ENCODE results near the gene MRPL44.

MRPL44 gene

GRCh38 chr2:223989206-223989855, 32.1 kb downstream of the MRPL44 start:
- Histone ChIP-seq H3K36me3 (ENCODE audit: control insufficient read depth in 1 of 2, insufficient read depth in 2 of 2, low read length in 2 of 2) (peaks cover 8 to 15% of the 10 kb centered on the region in 2 experiments), H2BK12ac (ENCODE audit: low read length) (no peak overlapping the region), H2AFZ (ENCODE audit: insufficient read depth, low read length, poor library complexity) (no peak overlapping the region), H3K14ac (ENCODE audit: low read length) (no peak overlapping the region), H3K79me2 (ENCODE audit: control insufficient read depth, insufficient read depth, low read length, poor library complexity) (no peaks in the 10 kb centered on the region), H2BK120ac (ENCODE audit: insufficient read depth, low read length, poor library complexity) (no peak overlapping the region), H3K18ac (ENCODE audit: low read length) (no peak overlapping the region), H2BK5ac (ENCODE audit: low read depth, low read length, poor library complexity) (no peak overlapping the region), H4K12ac (ENCODE audit: low read depth, low read length) (no peak overlapping the region), H4K91ac (ENCODE audit: low read depth, low read length) (no peak overlapping the region), H3K23ac (ENCODE audit: low read length) (no peak overlapping the region), H3K27ac (ENCODE audit: low read depth, low read length) (no peak overlapping the region), H2AK5ac (ENCODE audit: low read length) (no peak overlapping the region), H3K27me3 (ENCODE audit: insufficient read depth, low read length) (no peaks in the 10 kb centered on the region), H3K4ac (ENCODE audit: low read depth, low read length) (no peak overlapping the region), H3K4me2 (ENCODE audit: low read length) (no peak overlapping the region), H3K4me3 (ENCODE audit: low read depth, low read length) (no peak overlapping the region), H3K4me1 (ENCODE audit: control insufficient read depth in 1 of 2, insufficient read depth in 2 of 2, low read length in 2 of 2) (no peaks in the 10 kb centered on the region), H4K8ac (ENCODE audit: low read depth, low read length) (no peak overlapping the region), H3K9ac (ENCODE audit: low read length) (no peak overlapping the region), H3K9me3 (ENCODE audit: insufficient read depth, low read depth, low read length) (no peaks in the 10 kb centered on the region), H3K79me1 (ENCODE audit: low read length) (no peaks in the 10 kb centered on the region)
- WGBS (ENCODE audit: extremely low coverage, insufficient coverage, insufficient read length), result no CpG with 5 or more reads among the region's 10 CpGs
- no peak for DNase-seq

DNA sequence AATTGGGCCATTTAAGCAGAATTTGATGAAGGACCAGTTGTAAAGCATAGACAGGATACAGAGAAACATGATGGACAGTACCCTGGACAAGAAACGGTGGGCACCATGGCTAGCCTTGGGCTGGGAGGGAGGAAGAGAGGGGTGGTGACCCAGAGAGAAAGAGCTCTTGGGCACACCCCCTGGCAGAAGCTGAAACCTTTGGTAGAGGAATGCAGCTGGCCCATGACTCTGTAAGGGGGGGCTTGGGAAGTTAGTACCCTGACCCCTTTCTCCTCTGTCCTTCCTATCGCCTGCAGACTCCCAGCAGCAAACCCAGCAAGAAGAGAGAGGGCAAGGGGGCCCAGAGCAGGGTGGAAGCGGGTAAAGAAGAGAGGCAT, 32.6 kb downstream of the MRPL44 start:
- no peak overlapping the region for H4K8ac ChIP-seq (ENCODE audit: low read depth, low read length)
- no peak overlapping the region for H3K14ac ChIP-seq (ENCODE audit: low read length)
- no peak overlapping the region for H2BK5ac ChIP-seq (ENCODE audit: low read depth, low read length, poor library complexity)
- no peak overlapping the region for H2AK5ac ChIP-seq (ENCODE audit: low read length)
- no peak overlapping the region for H4K91ac ChIP-seq (ENCODE audit: low read depth, low read length)
- no peak for DNase-seq
- H3K23ac ChIP-seq (ENCODE audit: low read length), result no peak overlapping the region
- H3K27me3 ChIP-seq (ENCODE audit: insufficient read depth, low read length), result no peaks in the 10 kb centered on the region
- H3K79me2 ChIP-seq (ENCODE audit: control insufficient read depth, insufficient read depth, low read length, poor library complexity), result no peaks in the 10 kb centered on the region
- WGBS (ENCODE audit: extremely low coverage, insufficient coverage, insufficient read length), result no CpG with 5 or more reads among the region's 3 CpGs
- no peak overlapping the region for H4K12ac ChIP-seq (ENCODE audit: low read depth, low read length)
- peaks cover 5 to 11% of the 10 kb centered on the region in 2 experiments for H3K36me3 ChIP-seq (ENCODE audit: control insufficient read depth in 1 of 2, insufficient read depth in 2 of 2, low read length in 2 of 2)
- H3K4me2 ChIP-seq (ENCODE audit: low read length), result no peak overlapping the region
- H3K18ac ChIP-seq (ENCODE audit: low read length), result no peak overlapping the region
- no peak overlapping the region for H3K27ac ChIP-seq (ENCODE audit: low read depth, low read length)
- no peak overlapping the region for H3K4ac ChIP-seq (ENCODE audit: low read depth, low read length)
- H2AFZ ChIP-seq (ENCODE audit: insufficient read depth, low read length, poor library complexity), result no peak overlapping the region
- no peaks in the 10 kb centered on the region for H3K79me1 ChIP-seq (ENCODE audit: low read length)
- H3K4me3 ChIP-seq (ENCODE audit: low read depth, low read length), result no peak overlapping the region
- H3K4me1 ChIP-seq (ENCODE audit: control insufficient read depth in 1 of 2, insufficient read depth in 2 of 2, low read length in 2 of 2), result no peaks in the 10 kb centered on the region
- no peak overlapping the region for H2BK12ac ChIP-seq (ENCODE audit: low read length)
- H3K9ac ChIP-seq (ENCODE audit: low read length), result no peak overlapping the region
- H2BK120ac ChIP-seq (ENCODE audit: insufficient read depth, low read length, poor library complexity), result no peak overlapping the region
- no peaks in the 10 kb centered on the region for H3K9me3 ChIP-seq (ENCODE audit: insufficient read depth, low read depth, low read length)

DNA sequence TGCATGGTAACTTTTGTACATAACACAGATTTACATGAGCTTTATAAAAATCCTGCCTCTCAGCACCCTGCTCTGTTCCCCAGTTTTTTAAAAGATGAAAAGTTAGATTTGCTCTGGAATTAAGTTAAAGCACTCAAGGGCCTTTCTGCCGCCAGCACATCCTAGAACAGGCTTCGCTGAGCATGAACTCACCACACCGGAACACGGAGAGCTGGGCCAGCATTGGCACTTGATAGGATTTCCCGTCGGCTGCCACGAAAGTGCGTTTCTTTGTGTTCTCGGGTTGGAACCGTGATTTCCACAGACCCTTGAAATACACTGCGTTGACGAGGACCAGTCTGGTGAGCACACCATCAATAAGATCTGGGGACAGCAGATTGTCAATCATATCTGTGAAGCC, 34.3 kb downstream of the MRPL44 start:
- H3K79me2 ChIP-seq (ENCODE audit: control insufficient read depth, insufficient read depth, low read length, poor library complexity), result no peaks in the 10 kb centered on the region

GRCh38 chr2:223993634-223994232, 36.5 kb downstream of the MRPL44 start:
- no peak overlapping the region for H4K12ac ChIP-seq (ENCODE audit: low read depth, low read length)
- no peak overlapping the region for H3K4ac ChIP-seq (ENCODE audit: low read depth, low read length)
- no peak overlapping the region for H2BK120ac ChIP-seq (ENCODE audit: insufficient read depth, low read length, poor library complexity)
- no peak overlapping the region for H2BK5ac ChIP-seq (ENCODE audit: low read depth, low read length, poor library complexity)
- H3K79me1 ChIP-seq (ENCODE audit: low read length), result no peaks in the 10 kb centered on the region
- H3K4me3 ChIP-seq (ENCODE audit: low read depth, low read length), result no peak overlapping the region
- H3K18ac ChIP-seq (ENCODE audit: low read length), result no peak overlapping the region
- no peak overlapping the region for H3K14ac ChIP-seq (ENCODE audit: low read length)
- no peaks in the 10 kb centered on the region for H3K9me3 ChIP-seq (ENCODE audit: insufficient read depth, low read depth, low read length)
- peak; percentile 63 to 92 for DNase-seq
- no peak overlapping the region for H3K23ac ChIP-seq (ENCODE audit: low read length)
- peaks cover 5 to 14% of the 10 kb centered on the region in 2 experiments for H3K36me3 ChIP-seq (ENCODE audit: control insufficient read depth in 1 of 2, insufficient read depth in 2 of 2, low read length in 2 of 2)
- H3K27ac ChIP-seq (ENCODE audit: low read depth, low read length), result no peak overlapping the region
- no peak overlapping the region for H2AK5ac ChIP-seq (ENCODE audit: low read length)
- H3K27me3 ChIP-seq (ENCODE audit: insufficient read depth, low read length), result no peaks in the 10 kb centered on the region
- H3K4me1 ChIP-seq (ENCODE audit: control insufficient read depth in 1 of 2, insufficient read depth in 2 of 2, low read length in 2 of 2), result peaks cover 0 to 6% of the 10 kb centered on the region in 2 experiments
- peak overlapping the region; percentile 14 for H2BK12ac ChIP-seq (ENCODE audit: low read length)
- no peaks in the 10 kb centered on the region for H3K79me2 ChIP-seq (ENCODE audit: control insufficient read depth, insufficient read depth, low read length, poor library complexity)
- no CpG with 5 or more reads among the region's 5 CpGs for WGBS (ENCODE audit: extremely low coverage, insufficient coverage, insufficient read length)
- H3K9ac ChIP-seq (ENCODE audit: low read length), result no peak overlapping the region
- no peak overlapping the region for H2AFZ ChIP-seq (ENCODE audit: insufficient read depth, low read length, poor library complexity)
- H3K4me2 ChIP-seq (ENCODE audit: low read length), result no peak overlapping the region
- no peak overlapping the region for H4K8ac ChIP-seq (ENCODE audit: low read depth, low read length)
- no peak overlapping the region for H4K91ac ChIP-seq (ENCODE audit: low read depth, low read length)

More for the DNA sequence above, 34.3 kb downstream of the MRPL44 start:
- H2AK5ac ChIP-seq (ENCODE audit: low read length), result no peak overlapping the region
- H3K4me1 ChIP-seq (ENCODE audit: control insufficient read depth in 1 of 2, insufficient read depth in 2 of 2, low read length in 2 of 2), result peaks cover 0 to 6% of the 10 kb centered on the region in 2 experiments
- H3K14ac ChIP-seq (ENCODE audit: low read length), result no peak overlapping the region
- peaks cover 5 to 9% of the 10 kb centered on the region in 2 experiments for H3K36me3 ChIP-seq (ENCODE audit: control insufficient read depth in 1 of 2, insufficient read depth in 2 of 2, low read length in 2 of 2)
- H3K9ac ChIP-seq (ENCODE audit: low read length), result no peak overlapping the region
- no peaks in the 10 kb centered on the region for H3K27me3 ChIP-seq (ENCODE audit: insufficient read depth, low read length)
- no peak overlapping the region for H3K27ac ChIP-seq (ENCODE audit: low read depth, low read length)
- H3K9me3 ChIP-seq (ENCODE audit: insufficient read depth, low read depth, low read length), result no peaks in the 10 kb centered on the region
- H4K91ac ChIP-seq (ENCODE audit: low read depth, low read length), result no peak overlapping the region
- H3K4me3 ChIP-seq (ENCODE audit: low read depth, low read length), result no peak overlapping the region
- no peak for DNase-seq
- no peak overlapping the region for H4K8ac ChIP-seq (ENCODE audit: low read depth, low read length)
- no peak overlapping the region for H2BK12ac ChIP-seq (ENCODE audit: low read length)
- H3K4me2 ChIP-seq (ENCODE audit: low read length), result no peak overlapping the region
- no CpG with 5 or more reads among the region's 12 CpGs for WGBS (ENCODE audit: extremely low coverage, insufficient coverage, insufficient read length)
- no peak overlapping the region for H3K23ac ChIP-seq (ENCODE audit: low read length)
- H4K12ac ChIP-seq (ENCODE audit: low read depth, low read length), result no peak overlapping the region
- no peak overlapping the region for H3K18ac ChIP-seq (ENCODE audit: low read length)
- no peak overlapping the region for H2AFZ ChIP-seq (ENCODE audit: insufficient read depth, low read length, poor library complexity)
- H3K4ac ChIP-seq (ENCODE audit: low read depth, low read length), result no peak overlapping the region
- H2BK5ac ChIP-seq (ENCODE audit: low read depth, low read length, poor library complexity), result no peak overlapping the region
- no peak overlapping the region for H2BK120ac ChIP-seq (ENCODE audit: insufficient read depth, low read length, poor library complexity)
- no peaks in the 10 kb centered on the region for H3K79me1 ChIP-seq (ENCODE audit: low read length)
